GM13977 (cell line): ENCODE measurements around the gene NR3C1.

Experiments
- DNase-seq: peaks from one replicate; pipeline ENCODE4 v3.0.0; 2012; ENCODE audit warnings: low spot score
- CTCF ChIP-seq: IDR thresholded peaks from 2 replicates; pipeline ENCODE4 v1.5.1; 2012; ENCODE audit warnings: mild to moderate bottlenecking, control low read depth; ENCODE audit not compliant: insufficient read depth; ENCODE audit errors: extremely low read depth, missing control alignments
- in situ Hi-C: fragments of 300-500 bp; cut with MboI; formaldehyde crosslinking; loops from one replicate; pipeline ENCODE4 v1.12.0; 2022; ENCODE audit warnings: low sequenced_read_pairs, low pct_unique_long_range_greater_than_20kb, mixed read lengths, inconsistent platforms; ENCODE audit not compliant: unreplicated experiment

Gene NR3C1

GRCh38 chr5:143297756-143298155 lies 105.7 kb downstream of the NR3C1 start:
- in situ Hi-C loops: no loop called here
- no peak for TF ChIP-seq CTCF

GRCh38 chr5:143290125-143290524 lies 113.4 kb downstream of the NR3C1 start:
- no peak for DNase-seq
- in situ Hi-C loops: no loop called here
- no peak for TF ChIP-seq CTCF

More at GRCh38 chr5:143297756-143298155, 105.7 kb downstream of the NR3C1 start:
- DNase-seq: no peak

GRCh38 chr5:143284521-143284920 lies 119.0 kb downstream of the NR3C1 start:
- no peak for TF ChIP-seq CTCF
- in situ Hi-C loops: no loop called here
- no peak for DNase-seq

GRCh38 chr5:143284002-143284401 lies 119.5 kb downstream of the NR3C1 start:
- TF ChIP-seq CTCF: no peak
- no peak for DNase-seq
- in situ Hi-C loops: no loop called here

GRCh38 chr5:143281226-143281625 lies 122.3 kb downstream of the NR3C1 start:
- no peak for TF ChIP-seq CTCF
- in situ Hi-C loops: no loop called here
- no peak for DNase-seq

GRCh38 chr5:143279698-143280097 lies 123.8 kb downstream of the NR3C1 start:
- DNase-seq: no peak
- in situ Hi-C loops: no loop called here
- TF ChIP-seq CTCF: no peak

GRCh38 chr5:143277536-143277935 lies 126.0 kb downstream of the NR3C1 start:
- no peak for TF ChIP-seq CTCF
- no peak for DNase-seq
- in situ Hi-C loops: no loop called here
